T-helper 2 cell treated with Interferon-gamma antibody and Interleukin-4, amounts not matched to agents 5 μg/mL and 100 μg/mL, for 36 hours (primary cell): ENCODE data around the gene DNM3.

ENCODE experiments used
- DNase-seq: peaks from one replicate; pipeline ENCODE4 v3.0.0; 2021; ENCODE audit warnings: low spot score
- H3K27ac Mint-ChIP-seq: one replicate; pipeline ENCODE4 v1.8.0; 2021; ENCODE audit warnings: mild to moderate bottlenecking, mixed read lengths
- H3K27me3 Mint-ChIP-seq: one replicate; pipeline ENCODE4 v1.8.0; 2021; ENCODE audit warnings: low read depth, mixed read lengths
- H3K36me3 Mint-ChIP-seq: one replicate; pipeline ENCODE4 v1.8.0; 2021; ENCODE audit warnings: low read depth, mixed read lengths
- H3K4me1 Mint-ChIP-seq: one replicate; pipeline ENCODE4 v1.8.0; 2021; ENCODE audit warnings: low read depth, mixed read lengths
- H3K4me3 Mint-ChIP-seq: one replicate; pipeline ENCODE4 v1.8.0; 2022; ENCODE audit warnings: mild to moderate bottlenecking, moderate library complexity, mixed read lengths
- H3K9me3 Mint-ChIP-seq: one replicate; pipeline ENCODE4 v1.8.0; 2021; ENCODE audit warnings: mixed read lengths

Gene DNM3

DNA sequence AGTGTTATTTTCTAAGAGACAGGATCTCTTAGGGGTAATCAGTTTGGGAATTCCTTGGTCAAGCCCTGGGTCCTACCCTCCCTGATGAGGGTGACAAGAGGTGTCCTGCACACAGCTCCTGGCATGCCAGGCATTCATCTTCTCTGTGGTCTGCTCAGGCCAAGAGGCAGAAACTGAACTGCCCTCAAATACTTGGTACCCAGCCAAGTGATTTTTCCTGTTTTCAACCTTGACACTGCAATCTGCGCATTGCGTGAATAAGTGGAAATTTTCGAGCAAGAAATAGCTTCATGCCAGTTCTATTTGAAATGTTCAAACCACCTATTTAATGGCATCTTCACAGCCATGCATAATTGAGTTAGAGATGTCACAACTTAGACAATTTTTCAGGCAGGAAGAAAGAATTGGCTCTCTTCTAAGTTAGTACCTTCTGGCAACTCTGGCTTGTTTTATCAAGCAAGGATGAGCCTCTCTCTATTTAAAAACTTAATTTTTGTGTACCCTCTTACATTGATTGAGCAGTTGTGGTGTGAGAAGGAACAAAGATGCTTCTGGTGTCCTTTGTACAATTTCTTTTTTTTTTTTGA is 27.0 kb downstream of the DNM3 start:
- no peaks in the 10 kb centered on the region for H3K4me1 Mint-ChIP-seq
- H3K27ac Mint-ChIP-seq, result no peak overlapping the region
- no peaks in the 10 kb centered on the region for H3K9me3 Mint-ChIP-seq
- no peak for DNase-seq
- no peak overlapping the region for H3K4me3 Mint-ChIP-seq
- no peaks in the 10 kb centered on the region for H3K36me3 Mint-ChIP-seq
- H3K27me3 Mint-ChIP-seq, result peaks cover 34% of the 10 kb centered on the region

DNA sequence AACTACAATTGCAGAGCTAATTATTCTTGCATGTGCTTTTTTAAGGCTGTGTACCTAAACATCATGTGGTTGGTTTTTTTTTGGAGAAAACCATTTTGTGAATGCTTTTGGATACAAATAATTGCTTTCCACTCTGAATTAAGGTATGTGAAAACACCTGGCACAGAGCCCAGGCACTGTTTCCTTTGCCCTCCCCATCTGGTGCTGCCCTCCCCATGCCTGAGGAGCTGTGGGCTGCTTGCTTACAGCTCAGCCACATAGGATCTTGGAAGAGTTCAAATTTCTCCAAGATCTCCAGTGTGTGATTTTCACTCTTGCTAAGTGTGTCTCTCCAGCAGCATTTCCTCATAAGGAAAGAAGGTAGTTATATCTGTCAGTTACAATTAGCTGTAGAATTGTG is 27.8 kb downstream of the DNM3 start:
- no peak for DNase-seq
- Mint-ChIP-seq H3K36me3 (no peaks in the 10 kb centered on the region), H3K4me3 (no peak overlapping the region), H3K27ac (no peak overlapping the region), H3K9me3 (no peaks in the 10 kb centered on the region), H3K27me3 (peaks cover 37% of the 10 kb centered on the region), H3K4me1 (no peaks in the 10 kb centered on the region)

DNA sequence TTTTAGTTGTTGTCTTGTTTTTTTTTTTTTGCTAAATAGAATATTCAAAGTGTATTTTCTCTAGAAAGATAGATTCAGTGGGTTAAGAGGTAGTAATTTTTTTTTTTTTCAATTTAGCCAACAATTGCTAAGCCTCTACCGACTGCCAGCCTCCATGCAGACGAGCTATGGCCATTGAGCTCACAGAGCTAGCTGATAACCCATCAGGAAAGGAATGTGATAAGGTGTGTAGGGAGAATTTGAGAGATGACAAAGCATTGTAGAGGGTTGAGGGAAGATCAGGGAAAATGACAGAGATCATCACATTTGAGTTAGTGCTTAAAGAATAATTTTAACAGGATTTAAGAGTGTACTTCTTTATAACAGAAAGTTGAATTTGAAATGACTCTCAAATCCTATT is 30.6 kb downstream of the DNM3 start:
- no peak for DNase-seq
- no peaks in the 10 kb centered on the region for H3K36me3 Mint-ChIP-seq
- H3K27me3 Mint-ChIP-seq, result peaks cover 24% of the 10 kb centered on the region
- no peak overlapping the region for H3K4me3 Mint-ChIP-seq
- no peaks in the 10 kb centered on the region for H3K4me1 Mint-ChIP-seq
- no peak overlapping the region for H3K27ac Mint-ChIP-seq
- H3K9me3 Mint-ChIP-seq, result no peaks in the 10 kb centered on the region

DNA sequence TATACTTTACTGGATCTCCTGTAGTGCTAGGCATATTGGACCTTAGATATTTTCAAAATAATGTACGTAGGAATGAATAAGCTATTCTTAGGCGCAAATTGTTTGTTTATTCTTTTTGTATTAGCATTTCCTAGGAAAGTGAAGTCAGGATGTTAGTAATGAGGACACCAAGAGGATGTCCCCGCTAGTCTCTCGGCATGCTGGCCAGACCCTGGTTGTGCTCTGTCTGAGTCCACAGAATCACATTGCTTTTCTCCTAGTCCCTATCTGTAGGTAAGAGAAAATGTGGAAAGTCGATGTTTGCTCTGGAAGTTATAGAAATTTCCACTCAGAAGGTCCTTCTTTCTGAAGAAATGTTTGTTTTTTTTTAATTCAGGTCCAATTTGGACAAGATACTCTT is 31.1 kb downstream of the DNM3 start:
- Mint-ChIP-seq H3K36me3 (no peaks in the 10 kb centered on the region), H3K4me3 (no peak overlapping the region), H3K27ac (no peak overlapping the region), H3K9me3 (no peaks in the 10 kb centered on the region), H3K27me3 (peaks cover 22% of the 10 kb centered on the region), H3K4me1 (no peaks in the 10 kb centered on the region)
- DNase-seq, result no peak

DNA sequence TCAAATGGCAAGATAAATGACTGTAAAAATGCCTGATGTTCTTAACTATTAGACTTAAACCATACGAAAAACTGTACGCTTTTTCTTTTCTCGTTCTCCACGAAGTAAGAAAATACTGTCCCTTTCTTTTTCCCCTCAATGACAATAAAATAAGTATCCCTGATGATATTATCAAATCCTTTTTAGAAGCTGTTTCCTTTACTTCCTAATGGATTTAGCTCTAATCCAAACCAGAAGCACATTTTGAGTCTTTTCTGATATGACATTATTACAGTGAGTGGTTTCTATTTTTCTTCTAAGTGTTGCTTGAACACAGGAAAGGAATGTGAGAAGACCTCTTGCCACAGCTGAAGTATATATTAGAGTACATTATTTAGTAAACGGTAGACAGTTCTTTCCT is 32.4 kb downstream of the DNM3 start:
- Mint-ChIP-seq H3K4me3 (no peak overlapping the region), H3K9me3 (no peaks in the 10 kb centered on the region), H3K27ac (no peak overlapping the region), H3K36me3 (no peaks in the 10 kb centered on the region), H3K27me3 (peaks cover 22% of the 10 kb centered on the region), H3K4me1 (peaks cover 3% of the 10 kb centered on the region)
- DNase-seq, result no peak

DNA sequence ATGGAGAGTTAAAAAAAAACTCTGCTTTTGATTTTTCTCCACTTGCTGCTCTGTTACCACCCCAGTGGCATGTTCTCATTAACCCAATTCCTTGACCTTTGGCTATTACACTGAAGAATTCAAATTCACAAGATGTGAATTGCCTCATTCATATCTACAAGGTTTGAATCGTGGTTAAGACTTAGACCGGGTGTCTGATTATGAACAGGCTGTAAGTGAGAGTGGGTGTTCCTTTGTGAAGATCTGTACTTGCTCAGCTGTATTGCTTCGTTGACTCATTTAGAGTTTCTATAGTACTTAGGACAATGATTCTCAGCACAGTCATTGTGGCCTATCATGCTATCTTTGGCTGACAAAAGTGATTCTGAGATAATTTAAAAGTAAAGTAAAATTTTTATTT is 36.4 kb downstream of the DNM3 start:
- peak; percentile 16 for DNase-seq
- Mint-ChIP-seq H3K9me3 (no peaks in the 10 kb centered on the region), H3K4me1 (peaks cover 3% of the 10 kb centered on the region), H3K36me3 (no peaks in the 10 kb centered on the region), H3K27me3 (peaks cover 6% of the 10 kb centered on the region), H3K27ac (no peak overlapping the region), H3K4me3 (no peak overlapping the region)

DNA sequence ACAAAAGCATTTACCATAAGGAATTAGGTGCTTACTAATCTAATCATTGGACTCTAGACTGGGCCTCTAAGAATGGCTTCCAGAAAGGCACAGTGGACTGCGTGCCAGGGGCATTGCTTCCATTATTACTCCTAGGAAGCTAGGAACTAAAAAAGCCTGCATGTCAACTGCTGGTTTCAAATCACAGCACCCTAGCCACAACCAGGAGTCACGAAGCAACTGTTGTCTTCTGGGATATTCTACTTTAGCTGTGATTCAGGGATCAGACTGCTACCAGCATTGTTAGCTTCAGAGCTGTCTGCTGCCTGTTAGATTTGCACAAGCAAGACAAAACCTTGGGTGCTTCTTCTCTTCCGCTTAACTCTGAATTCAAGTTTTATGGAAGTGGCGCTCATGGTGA is 38.3 kb downstream of the DNM3 start:
- Mint-ChIP-seq H3K36me3 (no peaks in the 10 kb centered on the region), H3K4me3 (no peak overlapping the region), H3K27me3 (no peaks in the 10 kb centered on the region), H3K27ac (no peak overlapping the region), H3K4me1 (peaks cover 10% of the 10 kb centered on the region), H3K9me3 (no peaks in the 10 kb centered on the region)
- no peak for DNase-seq

DNA sequence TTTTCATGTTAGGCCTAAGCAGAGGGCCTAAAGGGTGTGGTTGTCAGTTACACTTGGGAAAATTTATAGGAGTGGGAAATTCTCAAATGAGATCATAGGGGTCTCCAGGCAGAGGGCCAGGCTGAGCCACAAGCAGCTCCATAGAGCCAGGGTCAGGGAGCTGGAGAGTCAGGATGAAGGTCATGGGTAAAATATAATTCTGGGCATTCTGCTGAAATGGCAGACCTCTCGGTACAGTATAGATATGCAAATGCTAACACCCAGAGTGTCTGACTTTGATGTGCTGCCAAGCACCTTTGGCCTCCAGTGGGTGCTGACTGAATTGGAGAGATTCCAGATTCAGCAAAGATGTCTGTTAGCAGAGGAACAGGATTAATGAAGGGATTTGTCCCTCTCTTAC is 40.1 kb downstream of the DNM3 start:
- Mint-ChIP-seq H3K36me3 (no peaks in the 10 kb centered on the region), H3K9me3 (no peaks in the 10 kb centered on the region), H3K4me3 (no peak overlapping the region), H3K4me1 (peaks cover 10% of the 10 kb centered on the region), H3K27me3 (no peaks in the 10 kb centered on the region), H3K27ac (no peak overlapping the region)
- no peak for DNase-seq

DNA sequence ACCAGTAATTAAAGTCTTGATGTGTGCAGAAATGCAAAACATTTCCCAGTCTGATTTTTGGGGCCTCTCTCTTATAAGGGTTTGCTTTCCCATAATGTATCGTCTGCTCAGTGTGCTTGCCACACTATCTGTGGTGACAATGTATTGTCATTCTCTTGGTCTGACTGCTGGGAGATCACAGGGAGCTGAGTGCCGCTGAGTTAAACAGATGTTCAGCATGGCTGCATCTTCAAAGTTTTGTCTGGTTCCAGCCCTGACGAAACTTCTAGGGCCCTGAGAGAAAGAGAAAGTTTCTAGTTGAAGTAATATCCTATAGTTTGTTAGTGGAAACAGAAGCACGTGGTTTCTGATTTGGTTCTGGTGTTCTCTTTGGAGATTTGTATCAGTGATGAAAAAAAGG is 42.6 kb downstream of the DNM3 start:
- no peak overlapping the region for H3K4me3 Mint-ChIP-seq
- H3K36me3 Mint-ChIP-seq, result no peaks in the 10 kb centered on the region
- peaks cover 3% of the 10 kb centered on the region for H3K9me3 Mint-ChIP-seq
- peak overlapping the region; percentile 16 for H3K27ac Mint-ChIP-seq
- peak; percentile 40 for DNase-seq
- H3K4me1 Mint-ChIP-seq, result peaks cover 8% of the 10 kb centered on the region
- H3K27me3 Mint-ChIP-seq, result no peaks in the 10 kb centered on the region

DNA sequence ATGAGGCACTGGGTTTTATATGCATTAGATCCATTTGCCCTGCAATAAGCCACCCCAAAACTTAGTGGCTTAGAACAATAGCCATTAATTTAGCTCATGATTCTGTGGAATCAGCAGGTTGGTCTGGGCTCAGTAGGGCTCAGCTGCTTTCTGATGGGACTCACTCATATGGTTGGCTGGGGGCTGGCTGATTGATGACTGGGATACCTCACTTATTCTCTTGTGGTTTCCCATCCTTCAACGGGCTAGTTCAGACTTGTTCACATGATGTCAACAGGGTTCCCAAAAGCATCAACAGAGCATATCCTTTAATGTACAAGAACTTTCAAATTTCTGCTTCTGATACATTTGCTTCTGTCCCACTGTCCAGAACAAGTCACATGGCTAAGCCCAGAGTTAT is 43.2 kb downstream of the DNM3 start:
- Mint-ChIP-seq H3K27ac (no peak overlapping the region), H3K4me1 (peaks cover 8% of the 10 kb centered on the region), H3K4me3 (no peak overlapping the region), H3K27me3 (no peaks in the 10 kb centered on the region), H3K36me3 (no peaks in the 10 kb centered on the region), H3K9me3 (peaks cover 3% of the 10 kb centered on the region)
- DNase-seq, result no peak

DNA sequence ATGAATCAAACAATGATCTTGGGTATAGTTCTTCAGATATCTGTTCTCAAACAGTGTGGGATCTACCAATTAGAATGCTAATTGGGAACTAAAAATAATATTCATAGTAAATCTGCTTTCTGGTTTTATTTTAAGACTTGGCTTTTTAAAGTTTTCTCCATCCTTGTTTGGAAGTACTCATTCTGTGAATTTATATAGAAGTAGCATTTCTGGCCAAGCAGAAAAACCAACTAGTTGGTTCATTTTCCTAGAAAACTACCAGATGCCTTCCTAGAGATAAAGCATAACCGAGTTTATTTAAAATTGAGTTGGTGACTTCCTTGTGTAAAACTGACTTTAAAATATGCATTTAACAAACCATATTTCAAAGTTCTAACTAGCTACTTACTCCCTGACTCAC is 48.8 kb downstream of the DNM3 start:
- H3K27ac Mint-ChIP-seq, result no peak overlapping the region
- no peak overlapping the region for H3K4me3 Mint-ChIP-seq
- DNase-seq, result no peak
- H3K36me3 Mint-ChIP-seq, result no peaks in the 10 kb centered on the region
- H3K9me3 Mint-ChIP-seq, result peaks cover 3% of the 10 kb centered on the region
- no peaks in the 10 kb centered on the region for H3K27me3 Mint-ChIP-seq
- H3K4me1 Mint-ChIP-seq, result peaks cover under 1% of the 10 kb centered on the region

DNA sequence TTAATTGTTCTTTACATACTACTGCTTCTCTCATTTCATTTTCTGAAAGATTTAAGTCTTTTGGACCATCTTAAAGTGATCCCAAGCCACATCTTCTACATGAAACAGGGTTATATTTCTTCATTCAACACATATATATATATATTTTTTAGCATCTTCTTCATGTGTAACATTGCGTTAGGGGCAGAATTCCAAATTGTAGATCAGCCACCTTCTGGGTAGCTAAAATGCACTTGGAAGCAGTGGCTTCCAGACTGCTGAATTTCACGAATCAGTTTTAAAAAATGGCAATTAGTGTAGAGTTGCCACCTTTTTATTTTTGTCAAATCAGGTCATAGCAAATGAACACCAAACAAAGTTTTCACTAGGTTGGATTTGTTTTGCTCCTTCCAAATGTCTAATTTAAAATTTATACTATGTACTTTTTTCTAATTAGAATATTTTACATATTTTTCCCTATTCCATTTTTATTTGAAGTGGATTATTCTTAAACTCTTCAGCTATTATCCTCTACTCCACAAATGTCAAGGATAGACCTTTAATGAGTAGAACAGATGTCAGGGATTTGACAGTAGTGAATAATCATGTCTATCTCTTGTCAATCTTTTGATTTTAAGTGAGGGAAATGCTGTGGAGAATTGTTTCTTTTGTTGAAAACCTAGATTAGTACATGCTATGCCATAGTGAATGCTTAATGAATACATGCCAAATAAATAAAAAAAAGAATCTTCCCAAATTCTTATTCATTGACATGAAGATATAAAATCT is 55.8 kb downstream of the DNM3 start:
- H3K27ac Mint-ChIP-seq, result no peak overlapping the region
- no peak for DNase-seq

DNA sequence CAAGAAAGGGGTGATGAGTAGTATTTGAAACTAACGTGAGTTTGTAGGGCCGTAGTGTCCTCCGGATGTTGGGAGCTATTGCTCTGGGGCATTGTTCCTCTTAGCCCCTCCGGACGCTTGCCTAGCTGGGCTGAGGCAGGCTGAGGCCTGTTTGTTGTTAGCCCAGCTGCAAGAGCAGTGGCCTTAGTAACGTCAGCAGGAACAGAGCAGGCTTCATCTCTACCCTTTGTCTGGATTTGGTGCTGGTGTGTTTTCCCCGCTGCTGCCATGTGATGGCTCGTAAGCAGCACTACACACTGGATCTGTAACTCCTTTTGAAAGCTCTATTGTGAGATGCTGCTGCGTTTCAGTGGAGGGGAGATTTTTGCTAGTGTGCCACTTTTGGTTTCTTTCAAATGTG is 57.6 kb downstream of the DNM3 start:
- H3K9me3 Mint-ChIP-seq, result no peaks in the 10 kb centered on the region
- peaks cover 2% of the 10 kb centered on the region for H3K27me3 Mint-ChIP-seq
- no peak overlapping the region for H3K27ac Mint-ChIP-seq
- H3K36me3 Mint-ChIP-seq, result no peaks in the 10 kb centered on the region
- no peak overlapping the region for H3K4me3 Mint-ChIP-seq
- no peak for DNase-seq
- peaks cover 7% of the 10 kb centered on the region for H3K4me1 Mint-ChIP-seq

More for the DNA sequence above, 55.8 kb downstream of the DNM3 start:
- H3K4me1 Mint-ChIP-seq, result peaks cover 2% of the 10 kb centered on the region
- no peaks in the 10 kb centered on the region for H3K36me3 Mint-ChIP-seq
- H3K9me3 Mint-ChIP-seq, result no peaks in the 10 kb centered on the region
- H3K27me3 Mint-ChIP-seq, result peaks cover 2% of the 10 kb centered on the region
- H3K4me3 Mint-ChIP-seq, result no peak overlapping the region

DNA sequence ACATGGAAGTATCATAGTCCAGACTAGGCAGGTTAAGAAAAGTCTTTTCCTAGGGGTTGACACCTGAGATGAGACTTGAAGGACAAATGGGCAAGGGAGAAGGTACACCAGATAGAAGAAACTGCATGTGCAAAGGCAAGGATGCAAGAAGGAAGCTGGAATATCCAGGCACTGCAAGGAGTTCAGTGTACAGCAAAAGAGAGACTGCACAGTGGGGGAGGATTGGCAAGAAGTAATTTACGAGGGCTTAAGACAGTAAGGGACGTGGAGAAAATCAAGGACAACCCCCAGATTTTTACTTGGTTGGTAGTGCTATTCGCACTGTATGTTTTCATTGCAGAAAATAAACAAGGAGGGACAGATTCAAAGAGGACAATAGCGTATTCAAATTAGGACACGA is 58.5 kb downstream of the DNM3 start:
- DNase-seq, result no peak
- Mint-ChIP-seq H3K27me3 (peaks cover 2% of the 10 kb centered on the region), H3K27ac (no peak overlapping the region), H3K36me3 (no peaks in the 10 kb centered on the region), H3K4me1 (peaks cover 7% of the 10 kb centered on the region), H3K4me3 (no peak overlapping the region), H3K9me3 (no peaks in the 10 kb centered on the region)

DNA sequence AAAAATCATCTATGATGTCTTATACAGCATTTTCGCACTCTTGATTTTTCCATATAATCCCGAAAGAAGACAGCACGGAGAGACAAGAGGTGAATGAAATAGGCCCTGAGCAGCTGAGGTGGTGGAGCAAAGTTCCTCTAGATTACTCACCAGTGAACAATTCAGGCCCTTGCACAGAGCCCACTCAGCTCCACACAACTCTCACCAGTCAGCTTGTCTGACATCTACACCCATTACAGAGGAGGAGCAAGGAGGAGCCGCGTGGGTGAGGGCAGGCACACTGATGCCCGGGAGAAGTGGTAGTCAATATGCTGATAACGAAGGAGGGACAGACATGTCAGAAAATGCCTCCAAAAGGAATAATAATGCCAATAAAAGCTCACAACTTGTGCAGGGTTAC is 59.9 kb downstream of the DNM3 start:
- Mint-ChIP-seq H3K4me1 (peaks cover 5% of the 10 kb centered on the region), H3K36me3 (no peaks in the 10 kb centered on the region), H3K27me3 (peaks cover 2% of the 10 kb centered on the region)

More for the DNA sequence above, 59.9 kb downstream of the DNM3 start:
- no peaks in the 10 kb centered on the region for H3K9me3 Mint-ChIP-seq
- H3K27ac Mint-ChIP-seq, result no peak overlapping the region
- no peak for DNase-seq
- H3K4me3 Mint-ChIP-seq, result no peak overlapping the region
